Stimulated activated CD8-positive, alpha-beta memory T cell treated with anti-CD3 and anti-CD28 coated beads, Interleukin-4, amount 100 ng/mL, for 1 hour (primary cell): ENCODE results near the gene MAP6.

Experiments used
- DNase-seq, 2 donors: peaks; one replicate each; pipeline ENCODE4 v3.0.0-alpha.2; 2020; ENCODE audit warnings: low read depth in 2 of 2, low spot score in 1 of 2

The MAP6 gene

DNA sequence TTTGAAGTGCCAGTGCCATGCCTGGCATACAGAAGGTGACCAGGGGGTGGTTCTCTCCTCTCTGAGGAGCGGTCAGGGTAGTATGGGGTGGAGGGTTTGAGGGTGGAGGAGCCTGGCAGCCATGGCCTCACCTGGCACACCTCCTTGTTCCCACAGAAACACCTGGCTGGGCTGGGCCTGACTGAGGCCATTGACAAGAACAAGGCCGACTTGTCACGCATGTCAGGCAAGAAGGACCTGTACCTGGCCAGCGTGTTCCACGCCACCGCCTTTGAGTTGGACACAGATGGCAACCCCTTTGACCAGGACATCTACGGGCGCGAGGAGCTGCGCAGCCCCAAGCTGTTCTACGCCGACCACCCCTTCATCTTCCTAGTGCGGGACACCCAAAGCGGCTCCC is 97.2 kb downstream of the MAP6 start:
- no peak for DNase-seq

DNA sequence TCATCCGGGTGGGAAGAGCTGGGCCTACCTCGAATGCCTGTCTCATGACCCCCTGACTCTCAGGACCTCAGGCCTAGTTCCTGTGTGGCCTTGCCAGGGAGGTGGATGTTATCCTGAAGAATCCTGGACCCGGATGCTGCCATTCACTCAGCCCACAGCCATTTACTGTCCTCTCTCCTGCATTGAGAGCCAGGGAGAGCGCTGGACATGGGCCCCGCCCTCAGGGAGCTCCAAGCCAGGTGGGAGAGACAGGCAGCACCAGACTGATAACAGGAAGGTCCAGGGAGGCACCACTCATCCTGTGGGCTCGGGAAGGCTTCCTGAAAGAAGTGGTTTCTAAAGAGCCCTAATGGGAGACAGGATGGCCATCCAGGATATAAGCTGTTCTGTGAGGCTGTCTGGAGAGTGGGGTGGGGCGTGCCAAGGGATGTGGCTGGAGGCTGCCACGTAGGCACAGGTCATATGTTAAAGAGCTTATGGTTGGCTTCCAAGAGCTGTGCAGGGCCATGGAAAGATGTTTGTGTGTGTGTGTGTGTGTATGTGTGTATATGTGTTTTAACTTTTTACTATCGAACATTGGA is 98.2 kb downstream of the MAP6 start:
- DNase-seq, result no peak

DNA sequence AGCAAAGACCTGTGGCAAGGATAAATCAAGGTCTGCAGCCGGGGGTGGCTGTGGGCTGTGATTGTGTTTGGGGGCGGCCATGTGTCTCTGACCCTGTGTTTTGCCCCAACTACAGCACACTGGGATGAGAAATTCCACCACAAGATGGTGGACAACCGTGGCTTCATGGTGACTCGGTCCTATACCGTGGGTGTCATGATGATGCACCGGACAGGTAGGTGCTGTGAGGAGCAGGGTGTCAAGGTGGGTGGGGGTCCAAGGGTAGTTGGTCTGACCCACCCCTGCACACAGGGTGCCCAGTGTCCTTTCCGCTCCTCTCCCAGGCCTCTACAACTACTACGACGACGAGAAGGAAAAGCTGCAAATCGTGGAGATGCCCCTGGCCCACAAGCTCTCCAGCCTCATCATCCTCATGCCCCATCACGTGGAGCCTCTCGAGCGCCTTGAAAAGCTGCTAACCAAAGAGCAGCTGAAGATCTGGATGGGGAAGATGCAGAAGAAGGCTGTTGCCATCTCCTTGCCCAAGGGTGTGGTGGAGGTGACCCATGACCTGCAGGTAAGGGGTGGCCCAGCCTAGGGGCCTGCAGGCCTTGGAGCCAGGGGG is 100.1 kb downstream of the MAP6 start:
- no peak for DNase-seq

DNA sequence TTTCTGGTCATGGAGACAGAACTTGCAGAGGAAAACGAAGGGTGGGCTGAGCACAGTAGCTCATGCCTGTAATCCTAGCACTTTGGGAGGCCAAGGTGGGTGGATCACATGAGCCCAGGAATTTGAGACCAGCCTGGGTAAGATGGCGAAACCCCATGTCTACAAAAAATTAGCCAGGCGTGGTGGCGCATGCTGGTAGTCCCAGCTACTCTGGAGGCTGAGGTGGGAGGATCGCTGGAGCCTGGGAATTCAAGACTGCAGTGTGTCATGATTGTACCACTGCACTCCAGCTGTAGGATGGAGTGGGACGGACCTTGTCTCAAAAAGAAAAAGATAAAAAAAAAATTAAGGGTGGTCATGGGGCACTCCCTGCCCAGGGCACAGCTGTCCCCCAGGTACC is 100.9 kb downstream of the MAP6 start:
- DNase-seq, result no peak

DNA sequence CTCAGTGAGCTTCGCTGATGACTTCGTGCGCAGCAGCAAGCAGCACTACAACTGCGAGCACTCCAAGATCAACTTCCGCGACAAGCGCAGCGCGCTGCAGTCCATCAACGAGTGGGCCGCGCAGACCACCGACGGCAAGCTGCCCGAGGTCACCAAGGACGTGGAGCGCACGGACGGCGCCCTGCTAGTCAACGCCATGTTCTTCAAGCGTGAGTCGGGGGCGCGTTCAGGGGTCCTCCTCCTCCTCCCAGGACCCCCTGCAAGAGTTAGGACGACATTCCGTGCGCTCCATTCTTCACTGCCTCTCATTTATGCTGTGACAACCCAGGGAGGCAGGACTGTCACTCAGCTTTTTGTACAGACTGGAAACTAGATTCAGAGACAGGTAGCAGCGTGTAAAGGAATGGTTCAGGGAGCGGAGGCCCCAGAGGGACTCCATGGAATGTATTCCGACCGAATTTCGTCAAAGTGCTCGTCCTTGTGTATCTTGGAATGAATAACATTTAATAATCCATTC is 102.0 kb downstream of the MAP6 start:
- DNase-seq, result no peak

DNA sequence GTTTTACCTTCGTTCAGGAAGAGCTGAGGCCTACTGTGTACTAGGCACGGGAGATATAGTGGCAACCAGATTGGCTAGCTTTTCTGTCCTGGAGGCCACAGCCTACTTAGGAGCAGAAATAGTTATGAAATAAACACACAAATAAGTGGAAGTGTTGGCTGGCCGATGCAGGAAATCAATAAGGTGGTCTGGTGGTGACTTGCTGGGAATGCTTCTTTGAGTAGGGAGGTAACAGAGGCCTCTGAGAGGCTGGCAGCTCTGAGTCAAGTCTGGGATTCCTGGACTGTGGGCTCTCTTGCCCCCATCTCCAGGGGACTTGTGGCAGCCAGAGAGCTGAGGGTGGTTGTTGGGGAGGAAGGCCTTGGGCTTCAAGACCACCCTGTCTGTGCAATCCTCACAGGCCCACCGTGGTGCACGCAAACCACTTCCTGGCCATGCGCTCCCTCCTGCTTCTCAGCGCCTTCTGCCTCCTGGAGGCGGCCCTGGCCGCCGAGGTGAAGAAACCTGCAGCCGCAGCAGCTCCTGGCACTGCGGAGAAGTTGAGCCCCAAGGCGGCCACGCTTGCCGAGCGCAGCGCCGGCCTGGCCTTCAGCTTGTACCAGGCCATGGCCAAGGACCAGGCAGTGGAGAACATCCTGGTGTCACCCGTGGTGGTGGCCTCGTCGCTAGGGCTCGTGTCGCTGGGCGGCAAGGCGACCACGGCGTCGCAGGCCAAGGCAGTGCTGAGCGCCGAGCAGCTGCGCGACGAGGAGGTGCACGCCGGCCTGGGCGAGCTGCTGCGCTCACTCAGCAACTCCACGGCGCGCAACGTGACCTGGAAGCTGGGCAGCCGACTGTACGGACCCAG is 102.7 kb downstream of the MAP6 start:
- no peak for DNase-seq

DNA sequence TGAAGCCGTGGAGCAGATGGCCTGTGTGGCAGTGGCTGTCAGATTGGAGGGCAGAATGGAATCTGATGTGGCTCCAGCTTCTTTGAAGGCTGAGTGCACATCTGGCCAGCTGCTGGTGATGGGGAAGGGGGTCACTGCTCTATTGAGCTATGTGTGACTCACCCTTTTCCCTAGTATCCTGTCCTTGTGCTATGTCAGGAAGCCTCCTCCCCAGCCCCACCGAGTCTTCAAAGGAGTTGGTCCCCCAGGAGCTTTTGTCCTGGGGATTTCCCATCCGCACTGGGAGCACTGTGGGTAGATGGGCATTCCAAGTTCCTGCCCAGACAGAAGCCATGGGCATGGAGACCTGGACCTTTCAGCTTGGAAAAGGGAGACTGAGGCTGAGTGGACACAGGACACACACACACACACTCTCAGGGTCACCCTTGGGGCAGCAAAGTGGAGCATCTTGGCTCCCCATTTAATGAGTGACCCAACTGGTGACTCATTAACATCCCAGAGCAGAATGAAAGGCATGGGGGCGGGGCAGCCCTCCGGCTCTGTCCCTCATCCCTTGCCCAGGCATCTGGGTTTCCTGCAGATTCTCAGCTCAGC is 103.5 kb downstream of the MAP6 start:
- no peak for DNase-seq

DNA sequence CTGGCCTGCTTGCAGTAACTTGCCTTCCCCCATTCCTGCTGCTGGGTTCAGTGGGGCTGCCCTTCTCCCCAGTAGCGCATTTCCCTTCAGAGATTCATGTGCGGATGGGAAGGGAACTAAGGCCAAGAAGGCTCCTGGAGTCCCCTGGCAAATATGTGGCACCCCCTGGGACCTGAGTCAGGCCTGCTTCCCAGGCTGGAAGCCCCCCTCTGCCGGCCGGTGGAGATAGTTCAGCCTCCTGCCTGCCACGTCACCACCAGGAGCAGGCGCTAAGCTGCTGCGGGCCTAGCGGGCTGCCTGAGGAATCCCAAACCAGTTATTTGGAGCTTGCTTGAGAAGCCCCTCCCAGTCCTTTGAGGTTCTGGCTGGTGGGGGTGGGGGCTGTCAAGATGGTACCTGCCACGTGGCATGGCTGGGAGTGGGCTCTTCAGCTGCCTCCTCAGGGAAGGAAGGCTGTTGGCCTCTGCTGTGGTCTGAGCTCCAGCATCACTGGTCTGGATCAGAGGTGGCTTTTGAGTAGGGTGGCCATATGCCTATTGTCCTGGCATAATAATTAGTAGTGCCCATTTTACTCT is 104.8 kb downstream of the MAP6 start:
- DNase-seq, result no peak

DNA sequence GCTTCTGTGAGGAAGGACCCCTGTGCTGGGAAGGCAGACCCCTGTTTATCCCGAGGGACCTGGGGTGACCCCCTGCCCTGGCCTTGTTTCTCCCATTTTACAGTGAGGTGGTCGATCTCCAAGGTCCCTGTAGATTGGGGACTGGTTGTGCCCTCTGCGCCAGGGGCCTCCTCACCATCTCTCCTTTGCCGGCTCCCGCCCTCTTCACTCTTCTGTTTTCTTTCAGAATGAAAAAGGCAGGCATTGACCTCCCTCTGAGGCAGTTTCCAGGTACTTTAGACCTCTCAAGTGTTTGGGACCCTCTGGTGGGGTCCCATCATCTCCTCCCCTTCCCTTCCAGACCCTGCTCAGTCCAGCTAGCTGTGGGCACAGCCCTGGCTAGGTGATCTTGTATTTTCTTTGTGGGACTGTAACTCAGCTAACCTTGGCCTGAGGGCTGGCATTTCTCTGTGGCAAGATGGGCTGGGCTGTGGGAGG is 105.3 kb downstream of the MAP6 start:
- DNase-seq, result no peak

DNA sequence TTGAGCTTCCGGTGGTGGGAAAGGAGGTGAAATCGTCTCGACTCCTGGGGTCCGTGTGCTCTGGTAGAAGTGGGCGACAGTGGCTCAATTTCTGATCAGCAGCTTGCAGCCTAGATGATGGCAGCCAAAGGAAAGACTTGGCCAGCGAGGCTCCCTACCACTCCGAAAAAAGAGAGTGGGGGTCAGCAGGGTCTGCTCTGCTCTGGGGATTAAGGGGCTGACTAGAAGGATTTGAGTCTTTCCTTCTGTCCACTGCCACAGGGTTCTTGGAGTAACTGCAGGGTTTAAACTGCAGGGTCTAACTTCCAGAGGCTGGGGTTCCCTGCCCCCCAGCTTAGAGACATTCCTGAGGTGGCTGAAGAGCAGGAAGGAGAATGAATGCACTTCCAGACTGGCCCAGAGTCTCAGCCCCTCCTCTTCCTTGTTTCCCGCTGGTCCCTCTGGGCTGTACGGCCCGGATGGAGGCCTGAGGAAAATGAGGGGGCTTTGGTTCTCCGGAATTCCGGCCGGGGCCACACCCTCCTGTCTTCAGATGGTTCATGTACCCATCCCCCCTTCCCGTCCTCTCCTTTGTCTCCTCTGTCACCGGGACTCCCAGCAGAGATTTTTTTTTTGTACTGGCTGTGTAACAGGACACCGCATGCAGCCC is 105.9 kb downstream of the MAP6 start:
- DNase-seq, result no peak

DNA sequence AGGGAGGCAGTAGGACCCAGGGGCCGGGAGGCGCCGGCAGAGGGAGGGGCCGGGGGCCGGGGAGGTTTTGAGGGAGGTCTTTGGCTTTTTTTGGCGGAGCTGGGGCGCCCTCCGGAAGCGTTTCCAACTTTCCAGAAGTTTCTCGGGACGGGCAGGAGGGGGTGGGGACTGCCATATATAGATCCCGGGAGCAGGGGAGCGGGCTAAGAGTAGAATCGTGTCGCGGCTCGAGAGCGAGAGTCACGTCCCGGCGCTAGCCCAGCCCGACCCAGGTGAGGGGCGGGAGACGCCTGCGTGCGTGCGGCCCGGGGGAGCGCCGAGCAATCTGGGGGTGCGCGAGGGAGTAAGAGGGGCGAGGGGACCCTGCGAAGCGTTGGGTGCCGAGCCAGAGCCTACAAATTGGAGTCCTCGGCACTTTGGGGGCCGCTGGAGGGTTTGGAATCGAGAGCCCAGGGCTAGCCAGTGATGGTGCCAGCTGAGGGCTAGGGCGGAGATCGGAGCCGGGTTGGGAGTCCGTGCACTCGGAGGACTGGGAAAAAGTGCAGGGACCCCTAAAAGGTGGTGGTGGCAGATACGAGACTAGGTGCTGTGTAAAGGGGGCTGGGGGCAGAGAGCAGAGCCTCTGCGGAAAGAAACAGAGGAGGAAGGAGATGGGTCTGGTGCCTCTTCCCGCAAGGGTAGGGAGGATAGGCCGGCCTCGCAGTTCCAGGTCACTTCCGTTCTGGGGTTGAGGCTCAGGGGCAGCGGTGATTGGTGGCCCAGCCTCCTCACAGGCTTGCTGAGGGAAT is 106.6 kb downstream of the MAP6 start, which contains the start of gene SERPINH1:
Gene SERPINH1 (plus strand): TSS at position 206 of the 788 bp plus-strand sequence. CDS start 4,097 bp downstream, outside the sequence.
- DNase-seq, result peak; percentile 22 to 23

DNA sequence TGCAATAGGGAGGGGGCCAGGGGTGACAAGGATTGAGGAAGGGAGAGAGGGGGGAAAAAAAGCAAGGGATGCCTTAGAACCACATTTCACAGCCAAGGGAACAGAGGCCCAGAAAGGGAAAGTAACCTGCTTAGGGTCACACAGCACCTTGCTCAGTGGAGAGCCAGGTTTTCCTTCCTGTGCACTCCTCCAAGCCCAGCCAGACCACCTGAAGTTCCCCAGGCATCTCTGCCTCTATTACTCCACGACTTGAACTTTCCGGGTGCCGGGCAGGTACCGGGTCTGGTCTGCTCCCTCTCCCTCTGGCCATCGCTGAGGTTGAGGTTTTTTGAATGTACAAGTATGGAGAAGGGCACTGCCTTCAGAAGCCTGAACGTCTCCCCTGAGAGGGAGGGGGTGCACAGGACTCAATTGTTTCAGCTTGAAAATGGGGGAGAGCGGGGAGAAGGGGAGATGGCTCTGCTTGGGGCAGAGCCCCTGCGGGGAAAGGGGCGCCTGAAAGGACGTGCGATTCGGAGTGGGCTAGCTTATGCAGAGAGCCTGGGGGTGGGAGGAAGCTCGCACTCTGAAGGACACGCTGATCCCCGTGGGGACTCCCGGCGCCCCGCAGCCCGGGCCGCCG is 107.3 kb downstream of the MAP6 start:
- DNase-seq, result no peak

DNA sequence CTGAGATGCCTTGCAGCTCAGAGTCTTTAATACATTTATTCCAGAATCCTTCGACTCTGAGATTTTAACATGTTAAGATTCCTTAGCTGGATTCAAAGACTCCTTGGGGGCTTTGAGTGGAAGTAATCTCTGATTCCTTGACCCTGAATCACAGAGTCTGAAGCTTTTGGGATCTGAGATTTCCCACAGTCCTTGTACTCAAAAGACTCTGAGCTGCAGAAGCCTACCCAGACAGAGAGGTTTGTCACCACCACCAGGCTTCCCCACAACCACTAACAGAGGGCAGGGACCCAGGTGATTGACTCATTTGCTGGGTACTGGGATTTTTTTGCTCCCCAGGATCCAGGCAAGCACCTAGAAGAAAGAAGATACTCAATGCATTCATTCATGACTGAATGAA is 108.2 kb downstream of the MAP6 start:
- no peak for DNase-seq

DNA sequence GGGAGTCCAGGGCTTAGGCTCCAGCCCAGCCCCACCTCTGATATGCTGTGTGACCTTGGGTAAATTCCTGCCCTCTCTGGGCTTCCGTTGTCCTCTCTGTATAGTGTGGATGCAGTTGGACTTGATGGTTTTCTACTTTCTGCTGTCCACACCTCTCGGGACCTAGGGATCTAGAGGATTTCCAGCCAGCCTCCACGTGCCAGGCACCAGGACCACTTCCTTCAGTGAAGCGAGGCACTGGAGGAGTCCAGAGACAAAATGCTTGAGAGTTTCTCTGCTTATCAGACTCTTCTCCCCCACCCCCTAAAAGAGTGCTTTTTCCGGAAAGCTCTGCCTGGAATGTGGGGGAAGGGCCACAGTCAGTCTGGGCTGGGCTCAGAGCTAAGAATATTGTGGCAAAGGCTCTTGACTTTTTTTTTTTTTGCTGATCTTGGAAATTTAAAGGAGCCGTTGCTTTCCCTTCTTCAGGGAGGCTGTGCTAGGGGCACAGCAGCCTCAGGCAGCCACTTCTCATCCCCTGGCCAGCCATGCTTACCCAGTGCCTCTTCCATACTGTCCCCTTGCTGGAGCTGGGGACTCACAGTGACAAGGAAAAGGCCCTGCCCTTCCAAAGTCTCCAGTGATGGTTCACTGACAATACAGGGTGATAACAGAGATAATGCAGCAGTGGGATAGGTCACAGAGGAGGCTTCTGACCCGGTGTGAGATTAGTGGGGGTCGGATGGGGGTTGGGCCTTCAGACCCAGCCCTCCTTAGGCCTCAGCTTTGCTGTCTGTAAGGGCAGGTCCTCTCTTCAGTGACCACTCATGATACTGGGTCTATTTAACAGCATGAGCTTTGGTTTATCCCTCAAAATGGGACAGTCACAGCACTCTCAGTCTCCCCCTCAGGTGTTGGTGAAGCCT is 109.6 kb downstream of the MAP6 start:
- DNase-seq, result no peak

DNA sequence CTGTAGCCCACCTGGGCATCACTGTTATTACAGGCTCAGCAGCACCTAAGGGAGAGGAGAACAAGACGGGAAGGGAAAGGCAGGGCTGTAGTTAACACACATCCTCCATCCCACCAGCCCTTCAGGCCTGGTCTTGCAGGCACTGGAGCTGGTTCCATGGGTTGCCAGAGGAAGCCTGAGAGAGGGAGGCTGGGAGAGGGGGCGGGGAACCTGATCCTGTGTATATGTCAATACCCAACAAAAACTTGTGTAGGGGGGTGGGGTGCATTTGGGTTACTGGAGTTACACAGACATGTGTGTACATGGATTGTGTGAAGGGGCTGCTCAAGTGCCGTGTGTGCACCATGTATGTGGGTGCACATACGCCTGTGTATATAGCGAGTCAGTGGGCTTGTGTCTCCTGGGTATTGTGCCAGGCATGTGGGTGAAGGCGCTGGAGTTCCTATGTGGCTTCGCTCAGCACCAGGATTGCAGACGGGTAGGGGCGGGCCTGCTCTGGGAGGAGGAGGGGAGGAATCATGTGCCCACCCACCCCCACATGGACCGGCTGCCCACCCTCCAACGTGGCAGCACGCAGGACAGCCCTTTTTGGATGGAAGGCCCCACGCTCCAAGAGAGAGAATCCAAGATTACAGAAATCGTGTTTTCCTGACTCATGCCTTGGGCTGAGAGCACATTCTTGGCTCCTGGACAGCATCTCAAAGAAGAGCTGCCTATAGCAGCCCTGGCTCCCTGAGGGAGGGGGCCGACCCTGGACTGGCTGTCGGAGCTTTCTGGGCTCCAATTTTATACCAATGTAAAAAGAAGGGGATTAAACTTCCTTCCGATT is 111.0 kb downstream of the MAP6 start:
- no peak for DNase-seq

DNA sequence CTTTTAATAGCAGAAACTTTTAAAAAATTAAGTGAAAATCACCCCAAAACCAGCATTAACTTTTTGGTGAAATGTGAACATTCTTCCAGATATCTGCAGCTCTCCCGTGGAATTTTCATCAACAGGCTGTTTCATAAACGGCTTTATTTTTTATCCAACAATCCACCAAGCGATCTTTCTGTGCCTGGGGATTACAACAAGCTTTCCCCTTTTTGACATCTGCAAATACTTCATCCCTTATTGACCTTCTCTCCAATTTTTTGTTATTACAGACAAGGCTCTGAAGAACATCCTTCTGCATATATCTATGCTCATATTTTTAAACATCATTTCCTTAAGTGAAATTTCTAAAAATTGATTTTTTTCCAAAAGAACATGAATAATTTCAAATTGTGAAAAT is 112.6 kb downstream of the MAP6 start:
- no peak for DNase-seq

DNA sequence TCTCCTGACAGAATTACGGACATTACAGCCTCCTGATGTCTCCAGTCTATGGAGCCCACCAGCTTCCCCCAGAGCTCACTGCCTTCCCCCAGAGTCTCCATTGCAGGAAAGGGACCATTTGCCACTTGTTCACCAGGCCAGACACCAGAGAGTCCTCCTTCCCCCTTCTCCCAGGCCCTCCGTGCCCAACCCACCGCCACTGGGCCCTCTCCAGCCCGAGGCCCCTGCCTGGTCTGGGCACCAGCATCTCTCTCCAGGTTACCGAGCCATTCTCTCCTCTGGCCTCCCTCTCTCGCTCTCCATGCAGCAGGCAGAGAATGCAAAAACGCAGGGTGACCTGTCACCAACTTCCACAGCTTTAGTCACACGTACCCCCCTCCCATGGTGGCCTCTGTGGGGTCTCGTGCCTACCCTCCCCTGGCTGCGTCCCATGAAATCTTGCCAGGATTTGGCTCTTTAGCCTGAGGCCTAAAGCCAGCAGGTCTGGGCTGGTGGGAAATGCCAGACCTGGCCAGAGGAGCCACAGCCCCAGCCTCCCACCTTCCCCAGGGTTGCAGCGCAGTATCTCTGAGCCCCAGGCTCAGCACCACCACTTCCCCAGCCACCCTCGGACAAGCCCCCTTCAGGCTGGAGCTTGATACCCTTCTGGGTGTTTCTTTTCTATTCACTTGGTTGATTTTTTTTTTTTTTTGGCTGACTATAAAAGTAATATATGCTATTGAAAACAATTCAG is 113.6 kb downstream of the MAP6 start:
- no peak for DNase-seq
